ENCODE data around the gene HTRA1.
A peak's percentile ranks its signal among the peaks of the same experiment; 100 is the strongest.

Gene HTRA1

DNA sequence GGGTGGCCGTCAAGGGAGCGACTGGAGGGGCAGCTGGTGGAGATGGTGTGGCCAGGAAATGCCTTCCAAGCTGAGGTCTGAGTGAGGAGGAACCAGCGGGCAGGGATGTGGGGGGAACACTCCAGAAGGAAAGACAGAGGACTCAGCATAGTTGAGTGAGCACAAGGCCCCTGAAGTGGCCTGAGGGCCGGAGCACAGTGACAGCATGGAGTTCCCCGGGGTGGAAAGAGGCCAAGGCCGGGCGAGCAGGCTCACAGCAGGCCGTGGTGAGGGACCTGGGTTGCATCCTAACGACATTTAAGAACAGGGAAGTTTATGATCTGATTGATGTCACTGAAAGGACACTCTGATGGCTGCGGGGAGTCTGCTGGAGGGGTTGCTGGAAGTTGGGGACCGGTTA, 48.0 kb downstream of the HTRA1 start:
- no peak for DNase-seq
- no peaks in the 10 kb centered on the region for H3K4me1 ChIP-seq (ENCODE audit: control extremely low read depth in 1 of 4, control insufficient read depth in 4 of 4, insufficient read depth in 4 of 4, low read length in 3 of 4)

DNA sequence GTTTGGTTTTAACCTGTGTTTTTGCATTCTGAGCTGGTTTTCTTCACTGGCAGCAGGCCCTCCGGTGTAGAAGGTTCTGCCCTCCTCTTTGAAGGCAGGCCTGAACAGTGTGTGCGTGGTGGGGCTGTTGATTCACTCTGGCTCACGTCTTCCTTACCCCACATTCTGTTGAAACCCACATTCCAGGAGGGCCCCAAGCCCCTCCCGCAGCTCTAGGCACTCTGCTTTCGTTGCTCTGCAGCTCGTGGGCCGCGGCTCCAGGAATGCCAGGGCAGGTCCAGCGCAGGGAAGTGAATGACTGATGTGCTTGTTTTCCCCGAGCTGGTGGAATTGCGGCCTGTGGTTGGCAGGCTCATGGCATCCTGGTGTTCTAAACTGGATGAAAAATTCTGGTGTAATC, 49.0 kb downstream of the HTRA1 start:
- no peak overlapping the region for H3K4me3 ChIP-seq (ENCODE audit: control insufficient read depth in 1 of 7, extremely low read depth in 1 of 7, insufficient read depth in 4 of 7, low read depth in 2 of 7, low read length in 6 of 7)
- DNase-seq, result no peak
- H3K27ac ChIP-seq (ENCODE audit: insufficient read depth in 1 of 2, low read depth in 1 of 2, low read length in 2 of 2, poor library complexity in 1 of 2, severe bottlenecking in 2 of 2), result no peak overlapping the region
- no peaks in the 10 kb centered on the region for H3K4me1 ChIP-seq (ENCODE audit: control extremely low read depth in 1 of 4, control insufficient read depth in 4 of 4, insufficient read depth in 4 of 4, low read length in 3 of 4)
- peaks cover 0 to 6% (median 0%) of the 10 kb centered on the region in 5 experiments for H3K27me3 ChIP-seq (replicated peaks in 2 of 5; ENCODE audit: control insufficient read depth in 4 of 5, insufficient read depth in 5 of 5, low read length in 4 of 5)
- 96% methylated on average over 11 of the region's 11 CpGs for WGBS (ENCODE audit: insufficient coverage)
- ChIA-PET POLR2A (no interaction called here), CTCF (interaction anchor here (4.0 kb wide), 1 partner anchor 56 kb away, joined by 16 read pairs; no protein-coding TSS in a partner anchor)
- H3K9me3 ChIP-seq (ENCODE audit: control extremely low read depth in 1 of 5, control insufficient read depth in 4 of 5, insufficient read depth in 2 of 5, low read depth in 1 of 5, low read length in 4 of 5), result no peaks in the 10 kb centered on the region
- H3K36me3 ChIP-seq (ENCODE audit: control insufficient read depth in 4 of 4, insufficient read depth in 4 of 4, low read length in 3 of 4), result no peaks in the 10 kb centered on the region

More for the DNA sequence above, 48.0 kb downstream of the HTRA1 start:
- WGBS (ENCODE audit: insufficient coverage), result 79% methylated on average over 11 of the region's 11 CpGs
- ChIA-PET CTCF (no interaction called here), POLR2A (no interaction called here)
- H3K27me3 ChIP-seq (replicated peaks in 2 of 5; ENCODE audit: control insufficient read depth in 4 of 5, insufficient read depth in 5 of 5, low read length in 4 of 5), result peaks cover 0 to 6% (median 0%) of the 10 kb centered on the region in 5 experiments
- no peaks in the 10 kb centered on the region for H3K36me3 ChIP-seq (ENCODE audit: control insufficient read depth in 4 of 4, insufficient read depth in 4 of 4, low read length in 3 of 4)
- no peak overlapping the region for H3K4me3 ChIP-seq (ENCODE audit: control insufficient read depth in 1 of 7, extremely low read depth in 1 of 7, insufficient read depth in 4 of 7, low read depth in 2 of 7, low read length in 6 of 7)
- no peak overlapping the region for H3K27ac ChIP-seq (ENCODE audit: insufficient read depth in 1 of 2, low read depth in 1 of 2, low read length in 2 of 2, poor library complexity in 1 of 2, severe bottlenecking in 2 of 2)
- no peaks in the 10 kb centered on the region for H3K9me3 ChIP-seq (ENCODE audit: control extremely low read depth in 1 of 5, control insufficient read depth in 4 of 5, insufficient read depth in 2 of 5, low read depth in 1 of 5, low read length in 4 of 5)

DNA sequence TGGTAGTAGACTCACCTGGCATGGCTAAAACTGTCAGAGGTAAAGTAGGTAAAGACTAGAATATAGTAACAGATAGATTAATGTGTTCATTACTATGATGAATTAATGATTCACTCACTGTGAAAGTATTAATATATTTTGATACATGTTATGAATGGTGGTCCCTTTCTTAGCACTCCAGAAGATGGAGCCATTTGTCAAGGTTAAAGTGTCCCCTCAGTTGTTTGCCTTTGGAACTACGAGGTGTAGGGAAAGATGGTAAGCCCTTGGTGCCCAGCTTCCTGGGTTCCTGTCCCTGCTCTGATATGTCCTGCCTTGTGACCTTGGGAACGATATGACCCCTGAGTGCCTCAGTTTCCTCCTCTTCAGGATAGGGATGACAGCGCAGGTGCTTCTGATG, 49.4 kb downstream of the HTRA1 start:
- DNase-seq, result peak in 2 of 3 donors; percentile 15 to 23
- Histone ChIP-seq H3K27me3 (replicated peaks in 2 of 5; ENCODE audit: control insufficient read depth in 4 of 5, insufficient read depth in 5 of 5, low read length in 4 of 5) (peaks cover 0 to 6% (median 0%) of the 10 kb centered on the region in 5 experiments), H3K9me3 (ENCODE audit: control extremely low read depth in 1 of 5, control insufficient read depth in 4 of 5, insufficient read depth in 2 of 5, low read depth in 1 of 5, low read length in 4 of 5) (no peaks in the 10 kb centered on the region), H3K36me3 (ENCODE audit: control insufficient read depth in 4 of 4, insufficient read depth in 4 of 4, low read length in 3 of 4) (no peaks in the 10 kb centered on the region), H3K27ac (ENCODE audit: insufficient read depth in 1 of 2, low read depth in 1 of 2, low read length in 2 of 2, poor library complexity in 1 of 2, severe bottlenecking in 2 of 2) (no peak overlapping the region), H3K4me1 (ENCODE audit: control extremely low read depth in 1 of 4, control insufficient read depth in 4 of 4, insufficient read depth in 4 of 4, low read length in 3 of 4) (no peaks in the 10 kb centered on the region), H3K4me3 (ENCODE audit: control insufficient read depth in 1 of 7, extremely low read depth in 1 of 7, insufficient read depth in 4 of 7, low read depth in 2 of 7, low read length in 6 of 7) (no peak overlapping the region)
- 87% methylated on average over 3 of the region's 3 CpGs for WGBS (ENCODE audit: insufficient coverage)
- CTCF ChIA-PET, result interaction anchor here (1.0 to 4.0 kb wide), 2 partner anchors 10 to 55 kb away, joined by 3 to 16 read pairs; no protein-coding TSS in a partner anchor
- POLR2A ChIA-PET, result no interaction called here

DNA sequence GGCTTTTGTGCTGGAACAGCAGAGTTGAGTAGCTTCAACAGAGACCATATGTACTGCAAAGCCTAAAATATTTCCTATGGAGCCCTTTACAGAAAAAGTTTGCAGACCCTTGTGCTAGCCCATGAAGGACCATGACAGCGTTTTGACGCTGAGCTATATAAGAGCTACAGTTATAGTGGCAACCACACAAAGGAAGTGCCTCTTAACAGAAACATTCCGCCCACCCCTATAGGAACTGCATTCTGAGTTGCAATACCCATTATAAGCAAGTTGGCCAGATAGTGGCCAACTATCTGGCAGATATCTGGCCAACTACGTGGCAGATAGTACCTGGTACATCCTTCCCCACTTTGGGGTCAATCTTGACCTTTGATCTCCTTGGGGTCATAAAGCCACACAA, 51.7 kb downstream of the HTRA1 start:
- Histone ChIP-seq H3K9me3 (ENCODE audit: control extremely low read depth in 1 of 5, control insufficient read depth in 4 of 5, insufficient read depth in 2 of 5, low read depth in 1 of 5, low read length in 4 of 5) (no peaks in the 10 kb centered on the region), H3K27me3 (replicated peaks in 2 of 5; ENCODE audit: control insufficient read depth in 4 of 5, insufficient read depth in 5 of 5, low read length in 4 of 5) (peaks cover 0 to 10% (median 0%) of the 10 kb centered on the region in 5 experiments), H3K4me1 (ENCODE audit: control extremely low read depth in 1 of 4, control insufficient read depth in 4 of 4, insufficient read depth in 4 of 4, low read length in 3 of 4) (no peaks in the 10 kb centered on the region), H3K4me3 (ENCODE audit: control insufficient read depth in 1 of 7, extremely low read depth in 1 of 7, insufficient read depth in 4 of 7, low read depth in 2 of 7, low read length in 6 of 7) (no peak overlapping the region), H3K27ac (ENCODE audit: insufficient read depth in 1 of 2, low read depth in 1 of 2, low read length in 2 of 2, poor library complexity in 1 of 2, severe bottlenecking in 2 of 2) (no peak overlapping the region), H3K36me3 (ENCODE audit: control insufficient read depth in 4 of 4, insufficient read depth in 4 of 4, low read length in 3 of 4) (no peaks in the 10 kb centered on the region)
- POLR2A ChIA-PET, result no interaction called here
- DNase-seq, result no peak
- CTCF ChIA-PET, result interaction anchor here (4.0 kb wide), 1 partner anchor 53 kb away, joined by 16 read pairs; no protein-coding TSS in a partner anchor
- WGBS (ENCODE audit: insufficient coverage), result 65% methylated on average over 3 of the region's 4 CpGs

DNA sequence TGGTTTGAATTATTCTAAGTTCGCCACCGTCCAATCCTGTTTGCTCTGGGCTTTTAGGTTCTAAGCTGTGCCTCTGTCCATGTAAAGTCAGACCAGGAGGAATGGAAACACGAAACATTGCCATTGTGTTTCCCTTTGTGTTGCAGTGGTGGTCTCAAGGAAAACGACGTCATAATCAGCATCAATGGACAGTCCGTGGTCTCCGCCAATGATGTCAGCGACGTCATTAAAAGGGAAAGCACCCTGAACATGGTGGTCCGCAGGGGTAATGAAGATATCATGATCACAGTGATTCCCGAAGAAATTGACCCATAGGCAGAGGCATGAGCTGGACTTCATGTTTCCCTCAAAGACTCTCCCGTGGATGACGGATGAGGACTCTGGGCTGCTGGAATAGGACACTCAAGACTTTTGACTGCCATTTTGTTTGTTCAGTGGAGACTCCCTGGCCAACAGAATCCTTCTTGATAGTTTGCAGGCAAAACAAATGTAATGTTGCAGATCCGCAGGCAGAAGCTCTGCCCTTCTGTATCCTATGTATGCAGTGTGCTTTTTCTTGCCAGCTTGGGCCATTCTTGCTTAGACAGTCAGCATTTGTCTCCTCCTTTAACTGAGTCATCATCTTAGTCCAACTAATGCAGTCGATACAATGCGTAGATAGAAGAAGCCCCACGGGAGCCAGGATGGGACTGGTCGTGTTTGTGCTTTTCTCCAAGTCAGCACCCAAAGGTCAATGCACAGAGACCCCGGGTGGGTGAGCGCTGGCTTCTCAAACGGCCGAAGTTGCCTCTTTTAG, 52.9 kb downstream of the HTRA1 start:
- ChIA-PET POLR2A (no interaction called here), CTCF (interaction anchor here (0.7 to 4.0 kb wide), 4 partner anchors 9 to 55 kb away, joined by 3 to 16 read pairs (median 8); no protein-coding TSS in a partner anchor)
- H3K27me3 ChIP-seq (replicated peaks in 2 of 5; ENCODE audit: control insufficient read depth in 4 of 5, insufficient read depth in 5 of 5, low read length in 4 of 5), result peaks cover 0 to 11% (median 0%) of the 10 kb centered on the region in 5 experiments
- H3K4me3 ChIP-seq (ENCODE audit: control insufficient read depth in 1 of 7, extremely low read depth in 1 of 7, insufficient read depth in 4 of 7, low read depth in 2 of 7, low read length in 6 of 7), result no peak overlapping the region
- no peak for DNase-seq
- no peaks in the 10 kb centered on the region for H3K36me3 ChIP-seq (ENCODE audit: control insufficient read depth in 4 of 4, insufficient read depth in 4 of 4, low read length in 3 of 4)
- H3K4me1 ChIP-seq (ENCODE audit: control extremely low read depth in 1 of 4, control insufficient read depth in 4 of 4, insufficient read depth in 4 of 4, low read length in 3 of 4), result no peaks in the 10 kb centered on the region
- H3K9me3 ChIP-seq (ENCODE audit: control extremely low read depth in 1 of 5, control insufficient read depth in 4 of 5, insufficient read depth in 2 of 5, low read depth in 1 of 5, low read length in 4 of 5), result no peaks in the 10 kb centered on the region
- no peak overlapping the region for H3K27ac ChIP-seq (ENCODE audit: insufficient read depth in 1 of 2, low read depth in 1 of 2, low read length in 2 of 2, poor library complexity in 1 of 2, severe bottlenecking in 2 of 2)
- WGBS (ENCODE audit: insufficient coverage), result 96% methylated on average over 22 of the region's 22 CpGs

DNA sequence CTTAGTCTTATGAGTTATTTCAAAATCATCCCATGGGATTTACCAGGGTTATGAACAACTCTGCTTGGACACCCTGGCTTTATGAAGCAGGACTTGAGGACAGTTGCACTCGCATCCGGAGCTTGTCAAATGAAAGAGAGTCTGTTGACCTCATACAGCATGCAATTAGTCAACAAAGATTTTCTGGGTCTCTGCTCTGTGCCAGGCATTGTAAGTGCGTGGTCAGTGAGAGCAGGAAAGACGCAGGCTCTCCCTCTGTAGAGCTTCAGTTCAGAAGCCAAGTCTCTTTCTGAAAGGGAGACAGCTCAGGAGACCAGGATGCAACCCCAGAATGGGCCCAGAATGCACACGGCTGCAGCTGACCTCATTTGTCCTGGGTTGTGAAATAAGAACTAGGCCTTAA, 53.7 kb downstream of the HTRA1 start:
- CTCF ChIA-PET, result interaction anchor here (0.7 to 1.7 kb wide), 3 partner anchors 9 to 54 kb away, joined by 3 to 9 read pairs (median 6); no protein-coding TSS in a partner anchor
- Histone ChIP-seq H3K27ac (ENCODE audit: insufficient read depth in 1 of 2, low read depth in 1 of 2, low read length in 2 of 2, poor library complexity in 1 of 2, severe bottlenecking in 2 of 2) (no peak overlapping the region), H3K27me3 (replicated peaks in 2 of 5; ENCODE audit: control insufficient read depth in 4 of 5, insufficient read depth in 5 of 5, low read length in 4 of 5) (peaks cover 0 to 11% (median 0%) of the 10 kb centered on the region in 5 experiments), H3K4me1 (ENCODE audit: control extremely low read depth in 1 of 4, control insufficient read depth in 4 of 4, insufficient read depth in 4 of 4, low read length in 3 of 4) (no peaks in the 10 kb centered on the region), H3K4me3 (ENCODE audit: control insufficient read depth in 1 of 7, extremely low read depth in 1 of 7, insufficient read depth in 4 of 7, low read depth in 2 of 7, low read length in 6 of 7) (no peak overlapping the region), H3K36me3 (ENCODE audit: control insufficient read depth in 4 of 4, insufficient read depth in 4 of 4, low read length in 3 of 4) (no peaks in the 10 kb centered on the region), H3K9me3 (ENCODE audit: control extremely low read depth in 1 of 5, control insufficient read depth in 4 of 5, insufficient read depth in 2 of 5, low read depth in 1 of 5, low read length in 4 of 5) (no peaks in the 10 kb centered on the region)
- DNase-seq, result no peak
- POLR2A ChIA-PET, result no interaction called here
- WGBS (ENCODE audit: insufficient coverage), result 94% methylated on average over 5 of the region's 5 CpGs

DNA sequence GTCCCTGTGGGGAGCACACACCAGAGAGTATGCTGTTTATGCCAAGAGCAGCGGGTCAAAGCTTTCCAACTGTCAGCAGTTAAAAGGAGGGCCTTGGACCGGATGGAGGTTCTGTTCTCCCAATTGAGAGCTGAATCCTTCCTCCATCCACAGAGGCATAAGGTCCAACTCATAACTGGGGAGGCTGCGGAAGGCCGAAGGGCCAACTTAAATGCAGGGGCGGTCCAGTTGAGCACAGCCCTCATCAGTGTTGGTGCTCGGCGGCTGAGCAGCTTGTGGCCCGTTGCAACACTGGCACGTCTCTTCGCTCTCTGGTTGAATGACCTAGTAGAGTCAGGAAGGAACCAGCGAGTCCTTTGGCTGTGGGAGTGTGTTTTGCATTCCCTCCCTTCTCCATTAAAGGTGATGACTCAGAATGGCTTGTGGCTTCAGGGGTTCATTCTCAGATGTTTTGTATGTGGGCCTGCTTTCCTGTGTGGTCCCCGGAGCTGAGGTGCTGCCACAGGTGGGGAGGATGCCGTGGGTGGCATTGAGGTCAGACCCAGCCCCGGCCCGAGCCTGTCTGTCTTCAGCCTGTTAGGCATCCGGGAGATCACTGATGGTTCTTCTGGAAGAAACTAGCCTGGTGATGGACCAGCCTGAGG, 54.4 kb downstream of the HTRA1 start:
- H3K27ac ChIP-seq (ENCODE audit: insufficient read depth in 1 of 2, low read depth in 1 of 2, low read length in 2 of 2, poor library complexity in 1 of 2, severe bottlenecking in 2 of 2), result no peak overlapping the region
- DNase-seq, result peak in 2 of 3 donors; percentile 20 to 35
- H3K36me3 ChIP-seq (ENCODE audit: control insufficient read depth in 4 of 4, insufficient read depth in 4 of 4, low read length in 3 of 4), result no peaks in the 10 kb centered on the region
- POLR2A ChIA-PET, result no interaction called here
- WGBS (ENCODE audit: insufficient coverage), result 92% methylated on average over 11 of the region's 16 CpGs
- CTCF ChIA-PET, result interaction anchor here (1.7 kb wide), 2 partner anchors 10 to 53 kb away, joined by 6 to 9 read pairs; no protein-coding TSS in a partner anchor
- peaks cover 0 to 11% (median 0%) of the 10 kb centered on the region in 5 experiments for H3K27me3 ChIP-seq (replicated peaks in 2 of 5; ENCODE audit: control insufficient read depth in 4 of 5, insufficient read depth in 5 of 5, low read length in 4 of 5)
- H3K4me1 ChIP-seq (ENCODE audit: control extremely low read depth in 1 of 4, control insufficient read depth in 4 of 4, insufficient read depth in 4 of 4, low read length in 3 of 4), result no peaks in the 10 kb centered on the region
- H3K9me3 ChIP-seq (ENCODE audit: control extremely low read depth in 1 of 5, control insufficient read depth in 4 of 5, insufficient read depth in 2 of 5, low read depth in 1 of 5, low read length in 4 of 5), result no peaks in the 10 kb centered on the region
- no peak overlapping the region for H3K4me3 ChIP-seq (ENCODE audit: control insufficient read depth in 1 of 7, extremely low read depth in 1 of 7, insufficient read depth in 4 of 7, low read depth in 2 of 7, low read length in 6 of 7)
